Measurements from ENCODE around the gene SPDYE18.
"Not testable (repeated sequence)": the region's sequence is repeated elsewhere in the genome, so short reads cannot be mapped to it uniquely, and the experiment has no call there.

- not testable (repeated sequence) for TF ChIP-seq RFX5 (IDR thresholded peaks at IDR 0.05; ENCODE audit: low read depth, low read length); RAD21 (IDR thresholded peaks at IDR 0.05; ENCODE audit: insufficient read depth, low read depth, low read length); SIX5 (IDR thresholded peaks at IDR 0.05; ENCODE audit: low read depth, low read length, severe bottlenecking); RCOR1 (conservative IDR thresholded peaks at IDR 0.05; ENCODE audit: low read depth, low read length); GABPA (IDR thresholded peaks at IDR 0.05; ENCODE audit: low read depth); CEBPB (IDR thresholded peaks at IDR 0.05; ENCODE audit: borderline replicate concordance in 1 of 2, low read depth in 2 of 2, low read length in 2 of 2); SRF (IDR thresholded peaks at IDR 0.05; ENCODE audit: low read depth in 2 of 2, low read length in 2 of 2); TCF7 (IDR thresholded peaks at IDR 0.05; ENCODE audit: borderline replicate concordance)
Measured at GRCh38 chr7:77065869-77066268, 3.5 kb upstream of the SPDYE18 start.

Measured in GM12878 (cell line).